IgD-negative memory B cell (primary cell): Measurements from ENCODE around the gene TNPO3. TPM values are rescaled to one million over a fixed set of nuclear protein-coding genes. Genes with fewer than 3 reads are reported as not detected.
"Not testable (repeated sequence)": the region's sequence is repeated elsewhere in the genome, so short reads cannot be mapped to it uniquely, and the experiment has no call there.

ENCODE experiments used
- H3K27ac Mint-ChIP-seq, 3 donors: one replicate each; pipeline ENCODE4 v1.8.0; 2020 to 2022; ENCODE audit warnings: mild to moderate bottlenecking in 3 of 3, mixed read lengths in 3 of 3, moderate library complexity in 1 of 3
- H3K27me3 Mint-ChIP-seq: one replicate; pipeline ENCODE4 v1.8.0; 2021; ENCODE audit warnings: mixed read lengths
- H3K36me3 Mint-ChIP-seq: one replicate; pipeline ENCODE4 v1.8.0; 2020; ENCODE audit warnings: mild to moderate bottlenecking, mixed read lengths
- H3K4me1 Mint-ChIP-seq, 3 donors: one replicate each; pipeline ENCODE4 v1.8.0; 2020 to 2022; ENCODE audit warnings: mixed read lengths in 3 of 3, mild to moderate bottlenecking in 1 of 3
- H3K4me3 Mint-ChIP-seq, 4 donors: one replicate each; pipeline ENCODE4 v1.8.0; 2020 to 2022; ENCODE audit warnings: mild to moderate bottlenecking in 4 of 4, mixed read lengths in 4 of 4, moderate library complexity in 3 of 4
- H3K9me3 Mint-ChIP-seq, 3 donors: one replicate each; pipeline ENCODE4 v1.8.0; 2020 to 2021; ENCODE audit warnings: mixed read lengths in 3 of 3, mild to moderate bottlenecking in 1 of 3
- polyA plus RNA-seq: library from polyadenylated mRNA; unstranded; fragments of 300-500 nt; fragmentation: Illumina TruSeq; gene quantifications from one replicate; pipeline ENCODE4 v1.2.3, GENCODE V29; 2021

Gene TNPO3
- polyA plus RNA-seq, 1 donor from 2014 or later, result 36.7 TPM

DNA sequence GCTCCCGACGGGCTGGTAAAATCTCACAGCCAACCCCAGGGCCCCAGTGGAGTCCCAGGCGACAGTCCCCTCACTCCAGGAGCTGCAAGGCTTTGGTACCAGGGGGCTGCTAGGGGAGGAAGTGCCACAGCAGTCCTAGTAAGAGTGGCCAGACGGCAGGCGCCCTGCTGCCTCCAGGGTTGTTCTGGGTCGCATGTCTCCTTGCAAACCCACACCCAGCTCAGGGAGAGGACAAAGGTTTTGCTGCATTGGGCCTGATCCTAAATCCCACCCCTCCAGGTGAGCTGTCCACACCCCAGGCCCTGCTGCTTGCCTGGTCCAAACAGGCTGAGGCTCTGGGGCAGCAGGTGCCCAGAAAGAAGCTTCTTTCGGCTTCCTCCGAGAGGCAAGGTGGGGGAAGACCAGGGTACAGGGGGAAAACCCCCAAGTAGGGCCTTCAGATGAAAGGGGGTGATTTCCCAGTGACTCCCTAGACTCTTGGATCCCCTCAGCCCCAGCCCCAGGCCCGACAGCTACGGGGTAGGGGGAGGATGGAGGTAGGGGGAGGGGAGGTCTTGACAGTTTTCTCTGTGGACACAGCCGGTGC lies 140.3 kb downstream of the TNPO3 start:
- Mint-ChIP-seq H3K9me3 (no peaks in the 10 kb centered on the region), H3K4me3 (peak overlapping the region; percentile 45 to 86 (median 71)), H3K36me3 (peaks cover 5% of the 10 kb centered on the region), H3K27ac (no peak overlapping the region), H3K4me1 (peaks cover 6 to 15% (median 11%) of the 10 kb centered on the region in 3 donors), H3K27me3 (peaks cover 25% of the 10 kb centered on the region)

DNA sequence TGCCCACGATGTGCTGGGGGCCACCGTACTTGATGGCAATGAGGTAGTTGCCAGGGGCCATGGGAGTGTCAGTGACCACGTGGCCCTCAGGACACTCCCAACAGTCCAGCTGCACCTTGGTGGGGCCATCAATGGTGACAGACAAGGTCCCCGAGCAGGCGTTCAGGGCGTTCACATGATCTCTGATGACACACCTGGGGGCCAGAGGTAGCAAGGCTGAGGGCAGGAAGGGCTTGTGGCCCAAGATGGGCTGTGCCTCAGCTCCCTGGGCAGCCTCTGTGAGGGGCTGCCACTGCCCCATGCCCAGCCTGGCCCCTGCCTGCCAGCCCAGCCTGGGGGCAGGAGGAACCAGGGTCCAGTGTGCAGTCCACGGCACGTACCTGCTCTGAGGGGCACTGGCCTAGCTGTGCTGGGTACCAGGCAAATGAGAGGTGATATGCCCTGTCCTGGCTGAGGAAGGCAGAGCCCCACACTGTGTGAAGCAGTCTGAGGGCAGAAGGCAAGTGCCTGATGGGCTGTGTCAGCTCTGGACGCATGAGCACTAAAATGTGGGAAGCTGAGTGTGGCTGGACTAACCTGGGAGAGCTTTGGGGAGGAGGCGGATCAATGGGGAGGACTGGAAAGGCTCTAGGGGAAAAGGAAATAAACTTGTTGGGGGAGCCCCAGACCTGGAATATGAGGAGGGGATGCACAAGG lies 140.9 kb downstream of the TNPO3 start:
- peaks cover 5% of the 10 kb centered on the region for H3K36me3 Mint-ChIP-seq
- H3K27ac Mint-ChIP-seq, result no peak overlapping the region
- peak overlapping the region in 3 of 4 donors; percentile 6 to 85 (median 45) for H3K4me3 Mint-ChIP-seq
- peaks cover 0 to 17% (median 5%) of the 10 kb centered on the region in 3 donors for H3K4me1 Mint-ChIP-seq
- H3K9me3 Mint-ChIP-seq, result no peaks in the 10 kb centered on the region
- peaks cover 29% of the 10 kb centered on the region for H3K27me3 Mint-ChIP-seq

DNA sequence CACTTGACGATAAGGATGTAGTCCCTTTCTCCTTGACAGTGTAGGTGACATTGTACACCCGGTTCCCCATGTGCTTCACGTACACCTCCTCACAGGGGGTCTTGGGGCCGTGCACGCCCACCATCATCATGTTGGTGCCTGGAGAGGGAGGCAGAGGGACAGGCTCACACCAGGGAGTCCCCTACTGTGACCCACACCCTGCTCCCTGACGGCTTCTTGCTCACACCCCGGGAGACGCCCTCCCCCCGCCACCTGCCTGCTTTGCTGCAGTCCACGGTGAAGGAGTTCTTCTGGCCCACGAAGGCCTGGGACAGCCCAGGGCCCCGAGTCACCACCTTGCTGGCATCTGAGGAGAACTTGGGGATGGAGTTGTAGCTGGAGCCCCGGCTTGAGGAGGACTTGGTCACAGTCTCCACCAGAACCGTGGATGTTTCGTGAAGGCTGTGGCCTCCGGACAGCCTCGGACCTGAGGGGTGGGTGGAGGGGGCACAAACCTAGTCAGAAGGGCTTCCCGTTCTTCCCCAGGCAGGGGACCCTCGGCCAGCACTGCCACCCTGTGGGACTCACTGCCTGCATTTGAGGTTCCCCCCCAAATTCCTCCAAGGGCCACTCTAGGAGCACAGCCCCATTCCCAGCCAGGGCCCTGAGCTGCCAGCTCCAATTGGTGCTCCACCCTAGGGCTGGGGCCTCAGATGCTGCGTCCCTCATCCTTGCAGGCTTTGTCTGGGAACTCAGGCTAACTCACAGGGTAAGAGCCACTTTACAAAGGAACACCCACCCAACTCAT lies 142.0 kb downstream of the TNPO3 start:
- H3K36me3 Mint-ChIP-seq, H3K27ac Mint-ChIP-seq, H3K4me3 Mint-ChIP-seq, H3K9me3 Mint-ChIP-seq: not testable (repeated sequence)
- H3K27me3 Mint-ChIP-seq, result peaks cover 29% of the 10 kb centered on the region
- peaks cover 0 to 16% (median 5%) of the 10 kb centered on the region in 3 donors for H3K4me1 Mint-ChIP-seq

DNA sequence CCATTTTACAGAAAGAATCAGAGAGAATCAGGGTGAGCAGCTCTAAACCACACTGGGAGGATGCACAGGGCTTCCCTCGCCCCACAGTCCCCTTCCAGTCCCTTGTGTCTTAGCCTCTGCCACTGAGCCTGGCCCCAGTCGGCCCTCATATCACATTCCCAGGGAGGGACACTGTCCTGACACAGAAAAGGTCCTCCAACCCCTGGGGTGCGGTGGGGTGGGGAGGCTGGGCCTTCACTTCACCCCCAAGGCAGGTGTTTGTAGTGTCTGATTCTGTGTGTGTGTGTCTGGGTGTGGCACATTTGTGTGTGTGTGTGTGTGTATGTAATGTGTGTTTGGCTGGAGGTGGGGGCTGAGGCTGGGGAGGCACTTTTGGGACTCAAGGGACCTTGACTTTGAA lies 142.6 kb downstream of the TNPO3 start:
- peaks cover 5% of the 10 kb centered on the region for H3K36me3 Mint-ChIP-seq
- no peaks in the 10 kb centered on the region for H3K9me3 Mint-ChIP-seq
- H3K27ac Mint-ChIP-seq, result no peak overlapping the region
- H3K27me3 Mint-ChIP-seq, result peaks cover 33% of the 10 kb centered on the region
- H3K4me3 Mint-ChIP-seq, result no peak overlapping the region
- peaks cover 0 to 16% (median 5%) of the 10 kb centered on the region in 3 donors for H3K4me1 Mint-ChIP-seq

DNA sequence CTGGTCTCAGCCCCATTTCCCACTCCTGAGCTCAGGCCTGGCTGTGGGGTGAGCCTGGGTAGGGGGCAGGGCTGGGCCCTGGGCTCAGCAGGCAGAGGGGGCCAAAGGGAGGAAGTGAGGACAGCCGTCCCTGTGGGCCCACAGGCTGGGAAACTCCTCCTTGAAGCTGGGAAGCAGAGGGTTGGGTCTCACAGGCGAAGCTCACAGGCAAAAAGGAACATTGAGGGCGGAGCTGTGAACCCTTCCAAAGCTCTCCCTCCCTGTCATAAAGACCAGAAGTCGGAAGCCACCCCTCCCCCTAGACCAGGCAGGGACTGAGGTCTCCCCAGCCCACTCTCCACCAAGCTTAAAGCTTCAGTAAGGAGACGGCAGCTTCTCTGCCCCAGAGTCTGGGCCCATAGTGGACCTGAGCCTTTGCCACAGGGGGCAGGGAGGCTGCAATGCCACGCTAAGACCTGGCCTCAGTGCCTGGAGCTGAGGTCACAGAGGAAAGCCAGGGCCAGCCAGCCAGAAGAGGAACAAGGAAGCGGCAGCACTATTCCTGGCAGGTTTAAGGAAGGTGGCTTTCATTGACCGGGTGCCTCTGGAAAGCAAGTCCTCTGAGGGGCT lies 143.4 kb downstream of the TNPO3 start:
- H3K9me3 Mint-ChIP-seq, result no peaks in the 10 kb centered on the region
- no peak overlapping the region for H3K4me3 Mint-ChIP-seq
- peaks cover 0 to 16% (median 5%) of the 10 kb centered on the region in 3 donors for H3K4me1 Mint-ChIP-seq
- peak overlapping the region in 1 of 3 donors; percentile 80 for H3K27ac Mint-ChIP-seq
- peaks cover 5% of the 10 kb centered on the region for H3K36me3 Mint-ChIP-seq
- H3K27me3 Mint-ChIP-seq, result peaks cover 33% of the 10 kb centered on the region

DNA sequence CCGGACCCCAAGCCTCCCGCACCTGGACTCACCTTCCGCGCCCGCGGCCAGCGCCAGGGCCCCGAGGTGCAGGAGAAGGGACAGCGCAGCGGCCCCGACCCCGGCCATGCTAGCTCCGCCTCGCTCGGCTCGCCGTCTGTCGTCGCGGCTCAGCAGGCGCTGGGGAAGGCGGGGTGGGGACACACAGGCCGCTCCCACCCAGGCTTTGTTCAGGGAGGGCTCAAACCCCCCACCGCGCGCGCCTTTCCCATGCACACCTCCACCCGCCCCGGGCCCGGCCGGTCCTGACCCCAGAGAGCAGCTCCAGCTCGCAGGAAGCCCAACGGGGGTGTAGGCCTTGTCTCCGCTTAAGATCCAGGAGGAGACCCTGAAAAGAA lies 144.4 kb downstream of the TNPO3 start, which contains the start of gene KCP:
Gene KCP, minus strand, starts transcription at position 141 of the 377 bp plus-strand sequence. Its CDS starts 33 bp downstream, at position 108.
- peaks cover 5% of the 10 kb centered on the region for H3K36me3 Mint-ChIP-seq
- no peaks in the 10 kb centered on the region for H3K9me3 Mint-ChIP-seq
- peak within 1 kb of the TSS in 1 of 4 donors; percentile 65 for H3K4me3 Mint-ChIP-seq
- H3K4me1 Mint-ChIP-seq, result peaks cover 0 to 16% (median 5%) of the 10 kb centered on the region in 3 donors
- no peak within 1 kb of the TSS for H3K27ac Mint-ChIP-seq
- H3K27me3 Mint-ChIP-seq, result peaks cover 33% of the 10 kb centered on the region

DNA sequence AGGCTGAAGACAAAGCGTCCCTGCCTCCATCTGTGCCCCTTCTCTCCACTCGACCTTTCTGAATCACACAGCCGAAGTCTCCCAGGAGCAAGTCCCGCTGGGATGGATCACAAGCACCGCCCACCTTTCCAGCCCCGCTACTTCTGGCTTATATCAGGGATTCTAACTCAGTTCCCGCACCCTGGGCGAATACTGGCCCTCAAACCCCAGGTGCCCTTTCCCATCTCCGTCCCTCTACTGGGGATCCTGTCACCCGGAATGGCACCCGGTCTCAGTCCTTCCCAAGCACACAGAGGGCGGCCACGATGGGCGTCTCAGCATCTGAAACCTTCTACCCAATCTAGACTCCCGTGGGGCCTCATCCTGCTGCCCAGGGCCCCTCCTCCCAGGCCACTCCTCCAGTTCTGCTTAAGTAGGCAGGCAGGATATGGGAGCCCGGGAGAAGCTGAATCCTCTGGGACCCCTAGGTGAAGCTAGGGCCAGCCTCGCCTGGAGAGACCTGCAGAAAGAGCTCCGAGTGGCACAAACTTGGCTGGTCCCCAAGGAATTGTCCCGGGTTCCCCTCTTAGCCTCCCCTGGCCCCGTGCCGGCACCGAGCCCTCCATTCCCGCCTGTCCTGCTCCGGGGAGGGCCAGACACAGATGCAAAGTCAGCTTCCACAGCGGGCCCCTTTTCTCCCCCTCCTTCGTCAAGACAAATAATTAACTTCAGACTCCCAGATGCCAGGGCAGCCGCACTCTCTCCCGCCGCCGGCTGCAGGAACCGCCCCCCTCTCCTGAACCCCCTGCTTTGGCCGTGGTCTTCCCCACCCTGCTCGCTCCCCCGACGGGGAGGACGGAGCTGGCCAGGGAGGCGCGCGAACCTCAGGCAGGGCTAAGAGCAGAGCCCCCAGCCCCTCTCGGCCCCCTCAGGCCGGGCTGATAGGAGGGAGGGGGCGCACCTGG lies 145.0 kb downstream of the TNPO3 start:
- Mint-ChIP-seq H3K4me3 (peak overlapping the region in 1 of 4 donors; percentile 45), H3K27me3 (peaks cover 30% of the 10 kb centered on the region), H3K27ac (no peak overlapping the region), H3K4me1 (peaks cover 1 to 13% (median 2%) of the 10 kb centered on the region in 3 donors), H3K36me3 (peaks cover 2% of the 10 kb centered on the region), H3K9me3 (no peaks in the 10 kb centered on the region)

DNA sequence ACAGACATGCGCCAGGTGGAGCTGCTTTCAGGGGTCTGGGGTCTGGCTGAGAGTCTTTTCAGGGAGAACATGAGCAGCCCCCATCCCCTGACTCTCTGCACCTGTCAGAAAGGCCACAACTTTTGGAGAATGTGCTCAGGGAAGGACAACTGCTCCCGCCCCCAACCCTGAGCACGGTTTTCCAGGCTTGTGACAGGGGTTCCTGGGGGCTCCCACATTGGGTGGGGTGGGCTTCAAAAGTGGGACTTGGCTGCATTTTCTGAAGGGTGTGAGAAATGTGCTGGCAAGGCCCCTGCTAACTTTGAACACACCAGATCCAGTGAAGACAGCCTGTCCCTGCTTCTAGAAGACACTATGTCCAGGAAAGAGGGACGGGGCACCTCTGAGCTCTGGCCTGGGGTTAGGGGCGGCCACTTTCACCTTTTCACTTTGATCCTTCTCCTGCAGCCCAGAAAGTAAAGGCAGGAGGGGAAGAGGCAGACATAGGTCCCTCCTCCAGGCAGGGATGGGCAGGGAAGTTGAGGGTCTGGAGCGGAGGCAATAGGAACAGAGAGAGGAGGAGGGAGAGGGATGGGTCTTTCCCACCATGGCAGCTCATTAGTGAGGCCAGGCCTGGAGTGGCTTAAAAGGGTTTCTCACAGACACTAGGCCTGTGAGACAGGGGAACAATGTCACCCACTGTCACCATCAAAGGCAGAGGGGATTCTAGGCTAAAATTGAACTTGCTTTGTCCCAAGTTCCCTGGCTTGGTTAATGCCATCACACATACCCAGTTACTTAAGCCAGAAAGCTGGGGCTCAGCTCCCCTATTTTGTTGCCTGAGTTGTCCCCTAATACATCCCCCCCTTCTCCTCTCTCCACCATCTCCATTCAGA lies 145.9 kb downstream of the TNPO3 start:
- H3K36me3 Mint-ChIP-seq, result no peaks in the 10 kb centered on the region
- no peak overlapping the region for H3K27ac Mint-ChIP-seq
- peak overlapping the region in 1 of 4 donors; percentile 45 for H3K4me3 Mint-ChIP-seq
- no peaks in the 10 kb centered on the region for H3K9me3 Mint-ChIP-seq
- H3K27me3 Mint-ChIP-seq, result peaks cover 25% of the 10 kb centered on the region
- H3K4me1 Mint-ChIP-seq, result peaks cover 4 to 7% (median 6%) of the 10 kb centered on the region in 3 donors

DNA sequence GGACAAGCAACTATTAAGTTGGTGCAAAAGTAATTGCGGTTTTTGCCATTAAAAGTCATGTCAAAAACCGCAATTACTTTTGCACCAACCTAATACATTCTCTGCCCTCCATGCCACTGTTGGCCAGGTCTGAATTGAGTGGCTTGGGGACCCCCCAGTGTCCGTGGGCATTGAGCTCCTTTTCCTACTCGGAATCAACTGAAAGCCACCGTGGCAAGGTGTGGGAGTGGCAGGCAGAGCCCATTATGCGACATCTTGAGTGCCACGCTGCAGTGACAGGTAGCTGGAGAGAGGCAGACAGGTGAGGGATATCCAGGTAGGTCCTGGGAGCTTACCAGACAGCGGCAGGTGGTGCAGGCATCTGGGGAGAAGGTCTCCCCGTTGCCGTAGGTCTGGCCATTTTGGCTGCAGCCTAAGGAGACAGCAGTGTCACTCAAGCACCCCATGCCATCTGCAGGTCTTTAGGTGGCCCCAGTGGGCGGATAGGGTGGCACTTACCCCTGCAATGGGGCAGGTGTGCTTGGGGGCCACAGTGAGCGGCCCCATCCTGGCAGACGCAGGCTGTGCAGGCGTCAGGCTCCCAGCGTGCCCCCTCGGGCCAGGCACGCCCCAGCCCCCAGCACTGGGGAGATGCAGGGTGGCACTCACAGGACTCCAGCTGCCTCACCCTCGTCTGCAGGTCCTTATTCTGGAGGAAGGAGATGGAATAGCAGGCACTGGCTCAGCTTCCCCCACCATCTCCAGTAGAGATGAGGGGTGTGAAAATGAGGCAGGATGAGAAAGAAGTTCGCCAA lies 147.9 kb downstream of the TNPO3 start:
- Mint-ChIP-seq H3K36me3 (no peaks in the 10 kb centered on the region), H3K27ac (no peak overlapping the region), H3K27me3 (peaks cover 25% of the 10 kb centered on the region), H3K4me3 (no peak overlapping the region), H3K4me1 (peaks cover 4 to 6% (median 5%) of the 10 kb centered on the region in 3 donors), H3K9me3 (no peaks in the 10 kb centered on the region)

DNA sequence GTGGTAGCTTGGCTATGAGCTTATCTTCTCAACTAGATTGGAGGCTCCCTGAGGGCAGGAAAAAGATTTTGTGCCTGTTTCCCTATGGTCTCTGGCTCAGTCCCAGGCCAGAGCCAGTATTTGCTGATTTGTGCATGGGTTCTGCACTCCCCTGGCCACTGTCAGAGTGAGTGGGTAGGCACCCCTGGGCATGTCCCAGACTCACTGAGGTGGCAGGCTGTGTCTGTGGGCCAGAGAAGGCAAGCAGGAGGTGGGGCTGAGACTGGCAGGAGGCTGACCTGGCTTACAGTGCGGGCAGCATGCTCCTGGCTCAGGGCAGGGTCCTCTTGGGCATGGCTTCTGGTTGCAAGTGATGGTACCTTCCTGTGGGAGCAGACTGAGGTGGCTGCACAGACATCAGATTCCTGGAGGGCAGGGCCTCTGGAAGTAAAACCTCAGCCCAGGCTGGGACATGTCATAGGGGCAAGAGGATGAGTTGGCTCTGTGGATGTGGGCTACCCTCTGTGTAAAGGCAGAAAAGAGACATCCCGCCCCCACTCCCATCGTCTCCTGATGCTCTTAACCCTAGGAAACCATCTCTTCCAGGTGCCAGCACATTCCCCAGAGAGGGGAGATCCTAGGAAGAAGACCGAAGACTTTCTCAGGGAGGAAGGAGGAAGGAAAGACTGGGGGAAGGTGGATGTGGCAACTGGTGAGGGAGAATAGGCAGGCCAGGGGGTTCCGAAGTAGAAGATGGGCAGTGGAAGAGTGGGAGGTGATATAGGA lies 148.7 kb downstream of the TNPO3 start:
- Mint-ChIP-seq H3K4me3 (peak overlapping the region in 1 of 4 donors; percentile 81), H3K27me3 (peaks cover 25% of the 10 kb centered on the region), H3K36me3 (no peaks in the 10 kb centered on the region), H3K27ac (no peak overlapping the region), H3K4me1 (peaks cover 4 to 6% (median 4%) of the 10 kb centered on the region in 3 donors), H3K9me3 (no peaks in the 10 kb centered on the region)

DNA sequence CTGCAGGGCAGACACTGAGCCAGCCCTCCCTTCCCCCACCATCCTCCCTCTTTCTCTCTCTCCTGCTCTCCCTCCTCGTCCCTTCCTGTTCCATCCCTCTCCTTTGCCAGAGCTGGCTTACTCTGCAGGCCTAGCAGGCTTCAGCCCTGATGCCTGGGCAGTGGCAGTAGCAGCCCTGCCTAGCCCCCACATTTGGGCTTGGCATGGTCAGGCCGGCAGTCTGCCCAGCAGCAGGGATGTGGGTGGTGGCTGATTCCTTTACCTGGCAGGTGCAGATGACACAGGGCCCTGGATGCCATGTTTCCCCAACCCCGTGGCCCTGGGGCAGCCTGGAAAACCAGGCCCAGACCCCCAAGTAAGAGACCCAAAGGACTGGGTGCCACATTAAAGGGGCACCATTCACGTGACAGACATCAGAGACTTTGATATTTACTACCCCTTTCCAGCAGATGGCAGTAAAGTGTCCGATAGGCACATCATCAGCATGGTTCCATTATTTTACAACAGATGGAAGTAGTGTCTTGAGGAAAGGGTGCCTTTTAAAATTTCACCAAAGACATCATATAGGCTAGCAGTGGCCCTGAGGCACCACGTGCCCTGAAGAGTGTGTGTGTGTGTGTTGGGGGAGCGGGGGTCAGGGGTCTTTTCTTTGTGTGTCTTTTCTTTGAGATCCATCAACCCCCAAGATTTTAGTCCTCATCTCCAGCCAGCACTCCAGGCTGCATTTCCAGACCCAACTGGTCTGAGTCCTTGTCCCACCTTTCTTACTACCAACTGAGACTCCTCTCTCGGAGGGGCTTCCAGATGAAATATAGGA lies 150.3 kb downstream of the TNPO3 start:
- Mint-ChIP-seq H3K27me3 (peaks cover 19% of the 10 kb centered on the region), H3K36me3 (no peaks in the 10 kb centered on the region), H3K27ac (peak overlapping the region in 2 of 3 donors; percentile 76 to 94), H3K4me3 (no peak overlapping the region), H3K4me1 (peaks cover 3 to 6% (median 4%) of the 10 kb centered on the region in 3 donors), H3K9me3 (peaks cover 0 to 3% (median 0%) of the 10 kb centered on the region in 3 donors)
